GM23248 (cell line): ENCODE data around the gene WDR73. TPM values are rescaled to one million over a fixed set of nuclear protein-coding genes. Genes with fewer than 3 reads are reported as not detected.

Source experiments
- DNase-seq: peaks from one replicate; pipeline ENCODE4 v3.0.0-alpha.2; 2015
- H2AFZ ChIP-seq: fragments of 200-600 bp; sonication (generic); 2 replicates; pipeline ENCODE4 v1.6.1; 2016; ENCODE audit warnings: antibody characterized with exemption
- H3F3A ChIP-seq: fragments of 200-600 bp; sonication (generic); 2 replicates; pipeline ENCODE4 v1.6.1; 2016; ENCODE audit warnings: mild to moderate bottlenecking, antibody characterized with exemption, mixed run types; ENCODE audit not compliant: insufficient read depth
- H3K27ac ChIP-seq: fragments of 200-600 bp; sonication (generic); 2 replicates; pipeline ENCODE4 v1.5.1; 2016; ENCODE audit warnings: mild to moderate bottlenecking
- H3K27me3 ChIP-seq: fragments of 200-600 bp; sonication (generic); replicated peaks from 2 replicates; pipeline ENCODE4 v1.6.1; 2016; ENCODE audit warnings: mild to moderate bottlenecking; ENCODE audit not compliant: insufficient read depth
- H3K36me3 ChIP-seq: fragments of 200-600 bp; sonication (generic); 2 replicates; pipeline ENCODE4 v1.6.1; 2016; ENCODE audit warnings: low read depth, mild to moderate bottlenecking
- H3K4me1 ChIP-seq: fragments of 200-600 bp; sonication (generic); 2 replicates; pipeline ENCODE4 v1.6.1; 2016; ENCODE audit warnings: mild to moderate bottlenecking; ENCODE audit not compliant: insufficient read depth
- H3K4me2 ChIP-seq: fragments of 200-600 bp; sonication (generic); one replicate; pipeline ENCODE4 v1.6.1; 2016; ENCODE audit warnings: mild to moderate bottlenecking; ENCODE audit not compliant: unreplicated experiment
- H3K4me3 ChIP-seq: fragments of 200-600 bp; sonication (generic); 2 replicates; pipeline ENCODE4 v1.5.1; 2016; ENCODE audit warnings: mild to moderate bottlenecking
- H3K79me2 ChIP-seq: fragments of 200-600 bp; sonication (generic); 2 replicates; pipeline ENCODE4 v1.6.1; 2016; ENCODE audit warnings: mild to moderate bottlenecking; ENCODE audit not compliant: insufficient read depth
- H3K9ac ChIP-seq: fragments of 200-600 bp; sonication (generic); 2 replicates; pipeline ENCODE4 v1.6.1; 2016; ENCODE audit warnings: mild to moderate bottlenecking
- H3K9me2 ChIP-seq: fragments of 200-600 bp; sonication (generic); 2 replicates; pipeline ENCODE4 v1.6.1; 2016; ENCODE audit warnings: mixed run types, mild to moderate bottlenecking, moderate library complexity; ENCODE audit not compliant: insufficient read depth
- H3K9me3 ChIP-seq: fragments of 200-600 bp; sonication (generic); one replicate; pipeline ENCODE4 v1.6.1; 2017; ENCODE audit warnings: low read depth
- H4K20me1 ChIP-seq: fragments of 200-600 bp; sonication (generic); 2 replicates; pipeline ENCODE4 v1.6.0; 2016; ENCODE audit not compliant: insufficient read depth
- EZH2 ChIP-seq: fragments of 200-600 bp; sonication (generic); IDR thresholded peaks from 2 replicates; pipeline ENCODE4 v1.6.1; 2018; ENCODE audit warnings: antibody characterized with exemption, mild to moderate bottlenecking; ENCODE audit not compliant: insufficient read depth, poor library complexity, severe bottlenecking
- EZH2phosphoT487 ChIP-seq: fragments of 200-600 bp; sonication (generic); IDR thresholded peaks from 2 replicates; pipeline ENCODE4 v1.6.1; 2018; ENCODE audit warnings: antibody characterized with exemption, moderate library complexity, mild to moderate bottlenecking, low read depth; ENCODE audit not compliant: insufficient read depth
- WGBS, 2 experiments: methylation state at CpG; one replicate each; pipeline ENCODE4 v1.1.6; 2015 to 2017; ENCODE audit warnings: low lambda C conversion rate in 2 of 2, low coverage in 1 of 2; ENCODE audit errors: missing lambda C conversion rate in 2 of 2; 5-methylcytosine and 5-hydroxymethylcytosine counted together
- in situ Hi-C: fragments of 300-500 bp; cut with MboI; formaldehyde crosslinking; loops from 2 replicates; pipeline ENCODE4 v1.15.0; 2020
- polyA plus RNA-seq: library from polyadenylated mRNA; unstranded; fragments of >200 nt; fragmentation: Nextera tagmentation; extraction: Ambion mirVana; gene quantifications from 2 replicates; pipeline ENCODE4 v1.2.1, GENCODE V29; 2016
- total RNA-seq: library from RNA; depleted of rRNA; stranded (reverse); fragments of >200 nt; shearing (Covaris generic); gene quantifications from 2 replicates; pipeline ENCODE4 v1.2.3, GENCODE V29; 2014

Gene WDR73
- total and polyA plus RNA-seq, 2 experiments from 2014 or later = 25.6 to 26.0 TPM

DNA sequence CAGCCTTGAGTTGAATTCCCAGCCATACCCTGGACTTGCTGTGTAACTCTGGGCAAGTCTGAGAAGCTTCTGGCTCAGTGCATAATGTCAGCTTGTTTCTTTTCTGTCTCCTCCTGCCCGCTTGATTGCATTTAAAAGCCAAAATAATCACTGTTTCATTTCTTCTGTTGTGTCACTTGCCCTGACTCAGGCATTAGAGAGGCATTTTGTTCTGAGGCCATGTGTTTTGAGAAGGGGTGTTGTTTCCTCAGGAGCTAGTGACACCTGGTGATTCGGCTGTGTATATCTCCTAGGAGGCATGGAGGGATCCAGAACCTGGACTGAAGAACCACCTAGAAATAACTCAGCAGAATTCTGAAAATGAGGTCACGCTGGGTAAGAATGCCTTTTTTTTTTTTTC lies 16.0 kb downstream of the WDR73 start:
- no peaks in the 10 kb centered on the region for H3K9me2 ChIP-seq
- no peaks in the 10 kb centered on the region for H3K27me3 ChIP-seq
- peaks cover 23% of the 10 kb centered on the region for H3K79me2 ChIP-seq
- H4K20me1 ChIP-seq = no peaks in the 10 kb centered on the region
- no peak overlapping the region; the same call in 1 of the 2 replicates for H3K27ac ChIP-seq
- no peak overlapping the region for H3K4me2 ChIP-seq
- WGBS, 2 experiments = 81 to 82% methylated on average over 3 of the region's 3 CpGs
- in situ Hi-C loops = no loop called here
- H3K9me3 ChIP-seq = no peaks in the 10 kb centered on the region
- DNase-seq = peak; percentile 56
- no peak overlapping the region for H2AFZ ChIP-seq
- H3K36me3 ChIP-seq = peaks cover 37% of the 10 kb centered on the region; the same call in 1 of the 2 replicates
- peaks cover 7% of the 10 kb centered on the region; the same call in 1 of the 2 replicates for H3K4me1 ChIP-seq
- TF ChIP-seq EZH2phosphoT487 (no peak), EZH2 (no peak)
- no peak overlapping the region for H3K4me3 ChIP-seq
- H3K9ac ChIP-seq = no peak overlapping the region
- peaks cover 18% of the 10 kb centered on the region; the same call in 1 of the 2 replicates for H3F3A ChIP-seq

DNA sequence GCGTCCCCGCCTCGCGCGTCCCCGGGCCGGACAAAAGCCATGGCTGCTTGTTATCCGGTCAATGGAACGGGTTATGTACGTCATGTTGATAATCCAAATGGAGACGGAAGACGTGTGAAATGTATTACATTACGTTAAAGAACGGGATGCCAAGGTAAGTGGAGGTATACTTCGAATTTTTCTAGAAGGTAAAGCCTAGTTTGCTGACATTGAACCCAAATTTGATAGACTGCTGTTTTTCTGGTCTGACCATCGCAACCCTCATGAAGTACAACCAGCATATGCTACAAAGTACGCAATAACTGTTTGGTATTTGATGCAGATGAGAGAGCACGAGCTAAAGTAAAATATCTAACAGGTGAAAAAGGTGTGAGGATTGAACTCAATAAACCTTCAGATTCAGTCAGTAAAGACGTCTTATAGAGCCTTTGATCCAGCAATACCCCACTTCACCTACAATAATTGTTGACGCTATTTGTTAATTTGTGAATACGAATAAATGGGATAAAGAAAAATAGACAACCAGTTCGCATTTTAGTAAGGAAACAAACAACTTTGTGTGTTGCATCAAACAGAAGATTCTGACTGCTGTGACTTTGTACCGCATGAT lies 19.8 kb downstream of the WDR73 start:
- in situ Hi-C loops = no loop called here
- 30 to 33% methylated on average over 23 of the region's 23 CpGs for WGBS, 2 experiments

DNA sequence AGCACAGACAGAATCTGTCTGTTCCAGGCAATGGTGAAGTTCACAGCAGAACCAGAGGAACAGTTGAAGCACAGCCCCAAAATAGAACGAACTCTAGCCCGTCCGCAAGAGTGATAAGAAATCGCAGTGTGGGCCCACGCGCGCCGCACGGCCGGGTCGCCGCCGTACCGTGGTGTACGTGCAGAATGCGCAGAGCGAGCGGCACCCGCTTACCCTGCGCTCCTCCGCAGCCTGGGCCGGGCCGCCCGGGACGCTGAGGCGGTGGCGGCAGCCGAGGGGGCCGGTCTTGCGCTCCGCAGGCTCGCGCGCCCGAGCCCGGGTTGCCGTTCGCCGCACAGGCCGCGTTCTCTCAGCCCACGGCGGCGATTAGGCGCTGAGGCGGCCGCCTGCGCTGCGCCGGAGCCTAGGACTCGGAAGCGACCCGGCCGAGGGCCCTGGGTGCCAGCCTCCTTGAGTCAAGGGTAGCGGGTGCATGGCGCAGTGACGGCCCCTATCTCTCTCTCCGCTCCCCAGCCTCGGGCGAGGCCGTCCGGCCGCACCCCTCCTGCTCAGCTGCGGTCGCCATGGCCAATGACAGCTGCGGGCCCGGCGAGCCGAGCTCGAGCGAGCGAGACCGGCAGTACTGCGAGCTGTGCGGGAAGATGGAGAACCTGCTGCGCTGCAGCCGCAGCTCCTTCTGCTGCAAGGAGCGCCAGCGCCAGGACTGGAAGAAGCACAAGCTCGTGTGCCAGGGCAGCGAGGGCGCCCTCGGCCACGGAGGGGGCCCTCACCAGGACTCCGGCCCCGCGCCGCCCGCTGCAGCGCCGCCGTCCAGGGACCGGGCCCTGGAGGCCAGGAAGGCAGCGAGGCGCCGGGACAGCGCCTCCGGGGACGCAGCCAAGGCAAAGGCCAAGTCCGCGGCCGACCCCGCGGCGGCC lies 20.5 kb downstream of the WDR73 start:
- H3K27ac ChIP-seq = peak overlapping the region; percentile 64
- in situ Hi-C loops = no loop called here
- WGBS, 2 experiments = 2% methylated on average over 73 to 85 of the region's 105 CpGs

More for the DNA sequence above, 19.8 kb downstream of the WDR73 start:
- no peak for DNase-seq
- peak overlapping the region; percentile 72 for H3K9ac ChIP-seq
- TF ChIP-seq EZH2phosphoT487 (no peak), EZH2 (no peak)
- peaks cover 33% of the 10 kb centered on the region for H3F3A ChIP-seq
- H4K20me1 ChIP-seq = no peaks in the 10 kb centered on the region
- H3K36me3 ChIP-seq = peaks cover 8% of the 10 kb centered on the region; the same call in 1 of the 2 replicates
- H2AFZ ChIP-seq = peak overlapping the region; percentile 95
- peak overlapping the region; percentile 91 for H3K4me3 ChIP-seq
- H3K9me3 ChIP-seq = no peaks in the 10 kb centered on the region
- H3K9me2 ChIP-seq = no peaks in the 10 kb centered on the region
- H3K4me1 ChIP-seq = peaks cover 12% of the 10 kb centered on the region
- H3K4me2 ChIP-seq = peak overlapping the region; percentile 97
- H3K79me2 ChIP-seq = peaks cover 40% of the 10 kb centered on the region
- no peaks in the 10 kb centered on the region for H3K27me3 ChIP-seq
- peak overlapping the region; percentile 64 for H3K27ac ChIP-seq

DNA sequence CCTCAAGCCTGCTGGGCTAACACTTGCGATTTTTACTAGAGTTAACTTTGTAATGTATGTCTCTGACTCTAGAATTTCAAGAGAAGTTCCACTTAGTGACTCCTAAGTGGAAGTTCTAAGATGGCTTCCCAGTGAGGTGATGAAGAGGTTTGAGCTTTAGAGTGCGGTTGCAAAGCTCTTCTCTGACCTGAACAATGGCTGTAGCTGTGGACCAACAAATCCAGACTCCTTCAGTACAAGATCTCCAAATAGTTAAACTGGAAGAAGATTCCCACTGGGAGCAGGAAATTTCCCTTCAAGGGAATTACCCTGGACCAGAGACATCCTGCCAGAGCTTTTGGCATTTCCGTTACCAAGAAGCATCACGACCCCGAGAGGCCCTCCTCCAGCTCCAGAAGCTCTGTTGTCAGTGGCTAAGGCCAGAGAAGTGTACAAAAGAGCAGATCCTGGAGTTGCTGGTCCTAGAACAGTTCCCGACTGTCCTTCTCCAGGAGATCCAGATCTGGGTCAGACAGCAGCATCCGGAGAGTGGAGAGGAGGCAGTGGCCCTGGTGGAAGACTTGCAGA lies 22.3 kb downstream of the WDR73 start:
- H4K20me1 ChIP-seq = no peaks in the 10 kb centered on the region
- 23 to 24% methylated on average over 7 of the region's 7 CpGs for WGBS, 2 experiments
- H3K27me3 ChIP-seq = no peaks in the 10 kb centered on the region
- H3K36me3 ChIP-seq = 0 out of 2 replicates have a peak, but pooled peaks cover 3% of the 10 kb centered on the region
- peaks cover 40% of the 10 kb centered on the region for H3K79me2 ChIP-seq
- H3F3A ChIP-seq = peaks cover 23% of the 10 kb centered on the region
- DNase-seq = peak; percentile 51
- peak overlapping the region; percentile 95 for H2AFZ ChIP-seq
- peaks cover 12% of the 10 kb centered on the region for H3K4me1 ChIP-seq
- H3K9me2 ChIP-seq = no peaks in the 10 kb centered on the region
- H3K27ac ChIP-seq = peak overlapping the region; percentile 64
- H3K9ac ChIP-seq = peak overlapping the region; percentile 72
- no peaks in the 10 kb centered on the region for H3K9me3 ChIP-seq
- peak overlapping the region; percentile 97 for H3K4me2 ChIP-seq
- H3K4me3 ChIP-seq = peak overlapping the region; percentile 91
- no peak for TF ChIP-seq EZH2
- no peak for TF ChIP-seq EZH2phosphoT487
- in situ Hi-C loops = no loop called here

More for the DNA sequence above, 20.5 kb downstream of the WDR73 start:
- peaks cover 6% of the 10 kb centered on the region; the same call in 1 of the 2 replicates for H3K36me3 ChIP-seq
- no peaks in the 10 kb centered on the region for H4K20me1 ChIP-seq
- peak overlapping the region; percentile 72 for H3K9ac ChIP-seq
- H3K9me3 ChIP-seq = no peaks in the 10 kb centered on the region
- peak; percentile 86 for DNase-seq
- TF ChIP-seq EZH2phosphoT487 (no peak), EZH2 (no peak)
- peak overlapping the region; percentile 95 for H2AFZ ChIP-seq
- H3K4me2 ChIP-seq = peak overlapping the region; percentile 97
- H3K79me2 ChIP-seq = peaks cover 40% of the 10 kb centered on the region
- H3K9me2 ChIP-seq = no peaks in the 10 kb centered on the region
- no peaks in the 10 kb centered on the region for H3K27me3 ChIP-seq
- peaks cover 12% of the 10 kb centered on the region for H3K4me1 ChIP-seq
- peaks cover 33% of the 10 kb centered on the region for H3F3A ChIP-seq
- peak overlapping the region; percentile 91 for H3K4me3 ChIP-seq
